Ovary (tissue), 9 donors: ENCODE results near the gene C3orf18. TPM values are rescaled to one million over a fixed set of nuclear protein-coding genes. Genes with fewer than 3 reads are reported as not detected.

ENCODE experiments used
- DNase-seq, 5 donors: peaks; one replicate each; pipeline ENCODE4 v3.0.0-alpha.2; 2019 to 2020
- H3K27ac ChIP-seq, 2 donors: fragments of 200-600 bp; one replicate each; pipeline versions ENCODE4 v1.5.1 to v1.8.0; 2019 to 2022
- H3K27me3 ChIP-seq: fragments of 200-600 bp; one replicate; pipeline ENCODE4 v1.8.0; 2022
- H3K36me3 ChIP-seq: fragments of 200-600 bp; sonication (generic); one replicate; pipeline ENCODE4 v1.5.1; 2019
- H3K4me1 ChIP-seq: one replicate; pipeline ENCODE4 v1.8.1; 2013; ENCODE audit warnings: mild to moderate bottlenecking, moderate library complexity; ENCODE audit not compliant: insufficient read depth
- H3K4me3 ChIP-seq: fragments of 200-600 bp; sonication (generic); one replicate; pipeline ENCODE4 v1.5.1; 2017
- H3K9me3 ChIP-seq, 2 donors: fragments of 200-600 bp in 1 of 2; sonication (generic) in 1 of 2; one replicate each; pipeline versions ENCODE4 v1.5.1 to v1.8.1; 2013 to 2019; ENCODE audit warnings: mild to moderate bottlenecking in 1 of 2, moderate library complexity in 1 of 2
- EP300 ChIP-seq: sonication (generic); formaldehyde crosslinking; IDR thresholded peaks from one replicate; pipeline ENCODE4 v1.6.1; 2017; ENCODE audit warnings: antibody characterized with exemption
- POLR2A ChIP-seq: fragments of 450-650 bp; IDR thresholded peaks from one replicate; pipeline ENCODE4 v1.6.1; 2017; ENCODE audit warnings: antibody characterized with exemption, mild to moderate bottlenecking, moderate library complexity
- WGBS, 3 donors: extraction: QIAGEN DNeasy Blood & Tissue Kit in 1 of 3; methylation state at CpG; one replicate each; pipeline versions ENCODE4 v1.1.5 to v1.1.7; 2013 to 2017; 5-methylcytosine and 5-hydroxymethylcytosine counted together
- intact Hi-C, 4 donors: fragments of 100-400 bp; cut with DNase I; formaldehyde crosslinking; loops; one replicate each; pipeline versions ENCODE4 v1.11.0 to v1.15.1; 2022 to 2023
- polyA plus RNA-seq, 2 donors: library from polyadenylated mRNA; stranded (reverse); fragments of 200-250 nt in 1 of 2; fragments of 350-450 nt in 1 of 2; fragmentation: Illumina TruSeq in 1 of 2; extraction: RNeasy Lipid Tissue Mini Kit (QIAGEN cat#74804) in 1 of 2; gene quantifications; one replicate each; pipeline ENCODE4 v1.2.3, GENCODE V29; 2013 to 2014
- total RNA-seq, 7 donors: library from RNA; depleted of rRNA in 2 of 7; stranded (reverse); fragments of >200 nt in 2 of 7; fragmentation: NEBNext Ultra II Directional in 3 of 7; extraction: Animal tissue kit (Norgen Biotek cat#: 25700) in 3 of 7; gene quantifications; one replicate each; pipeline versions ENCODE4 v1.1.0 to v1.2.4, GENCODE V29; 2016 to 2023
- TF ChIP-seq, protein P1 (sequence below), 3 donors: fragments of 450-650 bp in 2 of 3; fragments of 200-600 bp in 1 of 3; IDR thresholded peaks; one replicate each; pipeline versions ENCODE4 v1.5.1 to v1.8.0; 2016 to 2022; ENCODE audit warnings: antibody characterized with exemption in 3 of 3, mild to moderate bottlenecking in 1 of 3
- donor health status: DM: no; HTN: no; CAD: no; lungs with moderate emphysema.
- donor health status: DM: no; HTN: no; CAD: no.
- donor health status: Bipolar disorder and iron deficiency.
- donor health status: DM: yes; HTN: yes; CAD: no.
- donor health status: DM: no; HTN: no; CAD: no.
- donor health status: DM: yes; HTN: yes; CAD: no.

Gene C3orf18
- total and polyA plus RNA-seq, 9 donors, result 10.7 to 24.1 (median 17.5) TPM

DNA sequence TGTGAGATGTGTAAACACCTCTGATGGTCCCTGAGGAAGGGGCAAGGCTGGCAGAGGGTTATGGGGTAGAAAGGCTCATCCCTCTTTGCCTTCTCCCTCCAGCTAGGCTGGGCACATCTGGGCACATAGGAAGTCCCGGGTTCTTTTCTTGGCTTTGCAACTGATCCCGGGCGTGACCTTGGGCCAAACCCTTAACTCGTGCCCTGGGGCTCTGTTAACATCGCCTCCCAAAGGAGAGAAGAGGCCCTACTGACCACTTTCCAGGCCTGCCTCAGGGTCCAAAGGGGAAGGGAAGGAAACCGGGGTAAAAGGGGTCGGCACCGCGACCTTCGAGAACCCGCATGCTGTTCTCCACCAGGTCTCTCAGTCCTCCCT, 549 bp downstream of the C3orf18 start:
- TF ChIP-seq, protein P1, sequence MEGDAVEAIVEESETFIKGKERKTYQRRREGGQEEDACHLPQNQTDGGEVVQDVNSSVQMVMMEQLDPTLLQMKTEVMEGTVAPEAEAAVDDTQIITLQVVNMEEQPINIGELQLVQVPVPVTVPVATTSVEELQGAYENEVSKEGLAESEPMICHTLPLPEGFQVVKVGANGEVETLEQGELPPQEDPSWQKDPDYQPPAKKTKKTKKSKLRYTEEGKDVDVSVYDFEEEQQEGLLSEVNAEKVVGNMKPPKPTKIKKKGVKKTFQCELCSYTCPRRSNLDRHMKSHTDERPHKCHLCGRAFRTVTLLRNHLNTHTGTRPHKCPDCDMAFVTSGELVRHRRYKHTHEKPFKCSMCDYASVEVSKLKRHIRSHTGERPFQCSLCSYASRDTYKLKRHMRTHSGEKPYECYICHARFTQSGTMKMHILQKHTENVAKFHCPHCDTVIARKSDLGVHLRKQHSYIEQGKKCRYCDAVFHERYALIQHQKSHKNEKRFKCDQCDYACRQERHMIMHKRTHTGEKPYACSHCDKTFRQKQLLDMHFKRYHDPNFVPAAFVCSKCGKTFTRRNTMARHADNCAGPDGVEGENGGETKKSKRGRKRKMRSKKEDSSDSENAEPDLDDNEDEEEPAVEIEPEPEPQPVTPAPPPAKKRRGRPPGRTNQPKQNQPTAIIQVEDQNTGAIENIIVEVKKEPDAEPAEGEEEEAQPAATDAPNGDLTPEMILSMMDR (IDR thresholded peaks at IDR 0.05), result no peak
- TF ChIP-seq EP300, result no peak
- TF ChIP-seq POLR2A, result no peak
- Histone ChIP-seq H3K4me3 (peak overlapping the region; percentile 71), H3K27ac (peak overlapping the region; percentile 32 to 84), H3K36me3 (no peaks in the 10 kb centered on the region), H3K4me1 (peaks cover 11% of the 10 kb centered on the region), H3K27me3 (no peaks in the 10 kb centered on the region), H3K9me3 (no peaks in the 10 kb centered on the region)
- WGBS, 3 donors, result 5 to 10% (median 6%) methylated on average over 11 of the region's 11 CpGs
- intact Hi-C loops, result no loop called here
- no peak for DNase-seq

DNA sequence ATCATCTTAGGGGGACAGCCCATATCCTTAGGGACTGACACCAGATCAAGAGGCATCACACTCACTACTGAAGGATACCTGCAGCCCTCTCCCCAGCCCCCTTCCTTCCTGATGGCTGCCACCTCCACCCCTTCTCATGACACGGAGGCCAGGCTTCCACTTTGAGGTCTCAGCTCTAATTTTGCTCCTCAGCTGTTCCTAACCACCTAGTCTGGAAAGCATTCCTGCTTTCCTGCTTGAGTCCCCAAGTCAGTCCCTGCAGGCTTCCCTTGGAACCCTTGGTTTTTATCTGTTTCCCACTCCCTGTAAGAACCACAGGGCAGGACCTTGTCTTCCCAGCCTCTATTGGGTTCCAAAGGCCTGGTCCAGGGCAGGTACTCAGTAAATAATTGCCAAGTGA, 3.2 kb downstream of the C3orf18 start:
- no peak for TF ChIP-seq POLR2A
- TF ChIP-seq, protein P1 (IDR thresholded peaks at IDR 0.05), result no peak
- TF ChIP-seq EP300, result no peak
- H3K27me3 ChIP-seq, result no peaks in the 10 kb centered on the region
- intact Hi-C loops, result no loop called here
- no peaks in the 10 kb centered on the region for H3K36me3 ChIP-seq
- H3K9me3 ChIP-seq, result no peaks in the 10 kb centered on the region
- WGBS, 3 donors, result 83 to 100% (median 86%) methylated on average over 1 of the region's 1 CpG
- no peak for DNase-seq
- H3K4me3 ChIP-seq, result no peak overlapping the region
- H3K4me1 ChIP-seq, result peaks cover 8% of the 10 kb centered on the region
- no peak overlapping the region for H3K27ac ChIP-seq

DNA sequence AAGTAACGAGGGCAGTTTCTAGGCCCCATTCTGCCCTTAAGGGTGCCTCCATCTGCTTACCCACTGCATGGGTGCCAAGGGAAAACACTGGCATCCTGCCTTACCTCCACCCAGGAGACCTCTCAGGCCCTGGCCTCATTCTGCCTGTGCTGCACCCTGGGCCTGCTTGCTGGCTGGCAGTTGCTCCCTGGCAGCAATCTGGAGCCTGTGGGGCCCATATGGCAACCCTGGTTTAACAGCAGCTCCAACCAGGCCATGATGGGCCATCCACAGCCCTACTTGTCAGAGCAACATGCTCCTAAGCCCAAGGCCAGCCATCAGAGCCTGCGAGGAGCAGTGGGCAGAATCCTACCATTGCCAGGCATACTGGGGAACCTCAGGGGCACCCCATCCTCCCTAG, 3.7 kb downstream of the C3orf18 start:
- H3K4me3 ChIP-seq, result no peak overlapping the region
- intact Hi-C loops, result no loop called here
- DNase-seq, result no peak
- H3K4me1 ChIP-seq, result peaks cover 8% of the 10 kb centered on the region
- 77 to 91% (median 78%) methylated on average over 2 of the region's 2 CpGs for WGBS, 3 donors
- TF ChIP-seq, protein P1 (IDR thresholded peaks at IDR 0.05), result no peak
- TF ChIP-seq EP300, result no peak
- no peak for TF ChIP-seq POLR2A
- H3K9me3 ChIP-seq, result no peaks in the 10 kb centered on the region
- H3K27me3 ChIP-seq, result no peaks in the 10 kb centered on the region
- no peak overlapping the region for H3K27ac ChIP-seq
- no peaks in the 10 kb centered on the region for H3K36me3 ChIP-seq

DNA sequence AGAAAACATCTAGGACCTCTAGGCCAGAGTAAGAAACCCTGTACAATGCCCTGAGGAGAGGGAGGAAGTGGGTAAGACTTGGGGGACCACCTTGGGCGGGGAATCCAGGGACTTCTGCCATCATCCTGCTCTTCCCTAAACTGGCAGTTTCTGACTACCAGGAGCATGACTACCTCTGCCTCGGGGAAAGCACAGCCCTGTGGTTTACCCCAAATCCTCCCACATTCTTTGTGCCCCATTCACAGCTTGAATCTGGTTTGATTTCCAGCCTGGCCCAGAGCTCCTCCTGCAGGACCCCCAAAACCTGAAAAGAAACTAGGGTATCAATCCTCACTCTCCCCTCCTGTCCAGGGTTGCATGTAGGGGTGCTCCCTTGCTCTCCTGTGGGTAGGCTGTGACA, 4.7 kb downstream of the C3orf18 start:
- Histone ChIP-seq H3K9me3 (no peaks in the 10 kb centered on the region), H3K4me1 (peaks cover 6% of the 10 kb centered on the region), H3K36me3 (no peaks in the 10 kb centered on the region), H3K27ac (no peak overlapping the region), H3K27me3 (no peaks in the 10 kb centered on the region), H3K4me3 (no peak overlapping the region)
- DNase-seq, result no peak
- intact Hi-C loops, result no loop called here
- no peak for TF ChIP-seq POLR2A
- no peak for TF ChIP-seq EP300
- WGBS, 3 donors, result 74 to 81% (median 75%) methylated on average over 2 of the region's 2 CpGs

DNA sequence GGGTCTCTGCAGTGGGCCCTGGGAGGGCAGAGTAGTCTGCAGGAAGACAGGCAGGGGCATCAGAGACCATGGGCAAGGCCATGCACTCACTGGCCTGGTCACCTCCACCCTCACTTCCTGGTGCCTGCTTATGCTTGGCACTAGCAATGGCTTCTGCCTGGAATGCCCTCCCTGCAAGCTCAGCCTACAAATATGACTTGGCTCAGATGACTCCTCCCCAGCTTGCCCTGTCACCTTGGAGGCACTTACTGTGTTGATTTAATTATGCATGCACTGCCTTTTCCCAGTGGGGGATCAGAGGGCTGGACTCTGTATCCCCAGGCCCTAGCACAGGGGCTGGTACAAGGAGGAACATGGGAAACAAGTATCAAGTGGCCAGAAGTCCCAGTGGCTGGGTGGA, 7.8 kb downstream of the C3orf18 start:
- H3K36me3 ChIP-seq, result no peaks in the 10 kb centered on the region
- H3K9me3 ChIP-seq, result no peaks in the 10 kb centered on the region
- no peaks in the 10 kb centered on the region for H3K4me1 ChIP-seq
- no peak overlapping the region for H3K27ac ChIP-seq
- intact Hi-C loops, result loop anchor here in 1 of 4 donors (10.0 kb wide), 1 partner anchor 1945 kb away; no protein-coding TSS in a partner anchor
- H3K4me3 ChIP-seq, result no peak overlapping the region
- no peaks in the 10 kb centered on the region for H3K27me3 ChIP-seq
- no peak for TF ChIP-seq EP300
- TF ChIP-seq POLR2A, result no peak
- TF ChIP-seq, protein P1 (IDR thresholded peaks at IDR 0.05), result no peak
- no peak for DNase-seq
